Cardiac muscle cell (in vitro differentiated cells and primary cell): Measurements from ENCODE around the gene ZC3H12C. TPM values are rescaled to one million over a fixed set of nuclear protein-coding genes. Genes with fewer than 3 reads are reported as not detected.
"Not testable (repeated sequence)": the region's sequence is repeated elsewhere in the genome, so short reads cannot be mapped to it uniquely, and the experiment has no call there.

Experiments
- DNase-seq, 2 donors: peaks; one replicate each; pipeline versions ENCODE4 v3.0.0 to v3.0.0-alpha.2; 2010 to 2017; ENCODE audit warnings: low read depth in 1 of 2, low spot score in 1 of 2
- H3K27ac ChIP-seq: fragments of 200-600 bp; sonication (generic); 2 replicates; pipeline ENCODE4 v1.5.1; 2016
- H3K27me3 ChIP-seq: fragments of 200-600 bp; sonication (generic); 2 replicates; pipeline ENCODE4 v1.6.0; 2016; ENCODE audit warnings: control low read depth
- H3K36me3 ChIP-seq: fragments of 200-600 bp; sonication (generic); 2 replicates; pipeline ENCODE4 v1.5.1; 2016; ENCODE audit warnings: control low read depth
- H3K4me1 ChIP-seq: fragments of 200-600 bp; sonication (generic); 2 replicates; pipeline ENCODE4 v1.8.1; 2017; ENCODE audit warnings: low read depth, mild to moderate bottlenecking, mixed run types
- H3K4me3 ChIP-seq: fragments of 200-600 bp; sonication (generic); 2 replicates; pipeline ENCODE4 v1.5.1; 2016; ENCODE audit warnings: mild to moderate bottlenecking
- H3K9me3 ChIP-seq: fragments of 200-600 bp; sonication (generic); 2 replicates; pipeline ENCODE4 v1.5.1; 2017; ENCODE audit warnings: low read depth, mild to moderate bottlenecking, control low read depth
- polyA plus RNA-seq: library from polyadenylated mRNA; unstranded; fragments of >200 nt; fragmentation: Nextera tagmentation; extraction: Ambion mirVana; gene quantifications from 2 replicates; pipeline ENCODE4 v1.2.1, GENCODE V29; 2016
- total RNA-seq: library from RNA; depleted of rRNA; stranded (reverse); fragments of >200 nt; gene quantifications from 2 replicates; pipeline ENCODE4 v1.2.3, GENCODE V29; 2016
- TF ChIP-seq, protein P1 (sequence below): IDR thresholded peaks from 2 replicates; pipeline ENCODE4 v1.5.1; 2012; ENCODE audit warnings: low read depth, mild to moderate bottlenecking, low read length

Gene ZC3H12C
- total and polyA plus RNA-seq, 2 experiments from 2014 or later: 1.0 to 7.1 TPM

DNA sequence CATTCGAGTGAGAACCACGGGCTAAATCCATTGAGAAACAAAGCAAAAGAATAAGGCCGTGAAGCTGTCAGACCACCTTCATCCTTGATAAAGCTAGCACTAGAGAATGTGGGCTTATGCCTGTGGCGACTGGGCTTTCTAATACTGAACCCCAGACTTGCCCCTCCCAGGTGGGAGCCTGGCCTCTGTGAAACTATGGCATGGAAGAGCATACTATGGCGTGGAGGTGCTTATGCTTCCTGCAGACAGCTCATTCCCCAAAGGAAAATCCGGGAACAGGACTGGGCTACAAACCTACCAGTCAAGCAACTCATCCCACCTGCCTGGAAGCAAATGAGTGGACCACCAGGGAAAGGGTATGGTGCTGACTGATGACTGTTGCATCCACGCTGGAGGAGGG lies 92.4 kb downstream of the ZC3H12C start:
- H3K4me1 ChIP-seq: no peaks in the 10 kb centered on the region
- no peaks in the 10 kb centered on the region for H3K9me3 ChIP-seq
- H3K4me3 ChIP-seq: no peak overlapping the region
- DNase-seq: no peak
- H3K36me3 ChIP-seq: no peaks in the 10 kb centered on the region
- no peaks in the 10 kb centered on the region for H3K27me3 ChIP-seq
- H3K27ac ChIP-seq: no peak overlapping the region
- TF ChIP-seq, protein P1, sequence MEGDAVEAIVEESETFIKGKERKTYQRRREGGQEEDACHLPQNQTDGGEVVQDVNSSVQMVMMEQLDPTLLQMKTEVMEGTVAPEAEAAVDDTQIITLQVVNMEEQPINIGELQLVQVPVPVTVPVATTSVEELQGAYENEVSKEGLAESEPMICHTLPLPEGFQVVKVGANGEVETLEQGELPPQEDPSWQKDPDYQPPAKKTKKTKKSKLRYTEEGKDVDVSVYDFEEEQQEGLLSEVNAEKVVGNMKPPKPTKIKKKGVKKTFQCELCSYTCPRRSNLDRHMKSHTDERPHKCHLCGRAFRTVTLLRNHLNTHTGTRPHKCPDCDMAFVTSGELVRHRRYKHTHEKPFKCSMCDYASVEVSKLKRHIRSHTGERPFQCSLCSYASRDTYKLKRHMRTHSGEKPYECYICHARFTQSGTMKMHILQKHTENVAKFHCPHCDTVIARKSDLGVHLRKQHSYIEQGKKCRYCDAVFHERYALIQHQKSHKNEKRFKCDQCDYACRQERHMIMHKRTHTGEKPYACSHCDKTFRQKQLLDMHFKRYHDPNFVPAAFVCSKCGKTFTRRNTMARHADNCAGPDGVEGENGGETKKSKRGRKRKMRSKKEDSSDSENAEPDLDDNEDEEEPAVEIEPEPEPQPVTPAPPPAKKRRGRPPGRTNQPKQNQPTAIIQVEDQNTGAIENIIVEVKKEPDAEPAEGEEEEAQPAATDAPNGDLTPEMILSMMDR: no peak

DNA sequence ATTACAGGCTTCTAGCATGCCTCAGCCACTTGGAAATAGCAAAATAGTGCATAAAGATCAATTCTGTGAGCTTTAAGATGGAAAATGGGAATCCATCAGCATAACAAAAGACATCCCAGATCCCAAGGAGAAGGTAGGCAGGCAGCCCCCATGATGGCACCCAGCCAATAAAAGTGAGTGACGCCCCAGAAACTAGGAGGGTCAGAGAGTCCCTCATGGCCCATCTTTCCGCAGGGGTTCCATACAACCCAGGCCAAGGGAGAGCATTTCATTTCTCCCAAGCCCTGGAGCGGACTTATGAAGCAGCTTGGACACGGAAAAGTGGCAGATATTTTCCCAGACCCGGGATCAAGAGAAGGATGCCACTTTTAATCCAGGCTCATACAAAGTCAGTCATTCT lies 93.3 kb downstream of the ZC3H12C start:
- DNase-seq: no peak
- Histone ChIP-seq H3K9me3 (no peaks in the 10 kb centered on the region), H3K4me3 (no peak overlapping the region), H3K27me3 (no peaks in the 10 kb centered on the region), H3K27ac (no peak overlapping the region), H3K36me3 (no peaks in the 10 kb centered on the region), H3K4me1 (no peaks in the 10 kb centered on the region)
- TF ChIP-seq, protein P1: no peak

DNA sequence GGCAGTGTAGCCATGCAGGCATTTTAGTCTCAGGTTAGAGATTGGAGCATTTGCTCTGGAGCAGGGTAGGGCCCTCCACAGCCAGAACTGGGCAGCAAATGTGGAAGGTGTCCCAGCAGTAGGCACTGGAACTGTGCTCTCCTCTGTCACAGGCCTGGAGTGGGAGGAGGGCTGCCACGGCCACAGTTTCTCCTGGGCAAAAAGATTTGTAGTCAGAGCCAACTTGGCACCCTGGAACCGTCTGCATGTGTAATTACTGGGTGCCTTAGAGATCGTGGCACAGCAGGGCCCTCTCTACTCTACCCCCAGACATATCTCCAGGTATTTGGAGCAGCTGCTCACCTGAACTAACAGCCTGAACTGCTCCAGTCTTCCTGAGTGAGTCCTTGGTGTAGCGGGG lies 93.7 kb downstream of the ZC3H12C start:
- Histone ChIP-seq H3K9me3 (no peaks in the 10 kb centered on the region), H3K4me3 (no peak overlapping the region), H3K27ac (no peak overlapping the region), H3K4me1 (no peaks in the 10 kb centered on the region), H3K27me3 (no peaks in the 10 kb centered on the region), H3K36me3 (no peaks in the 10 kb centered on the region)
- DNase-seq: no peak
- TF ChIP-seq, protein P1: no peak

DNA sequence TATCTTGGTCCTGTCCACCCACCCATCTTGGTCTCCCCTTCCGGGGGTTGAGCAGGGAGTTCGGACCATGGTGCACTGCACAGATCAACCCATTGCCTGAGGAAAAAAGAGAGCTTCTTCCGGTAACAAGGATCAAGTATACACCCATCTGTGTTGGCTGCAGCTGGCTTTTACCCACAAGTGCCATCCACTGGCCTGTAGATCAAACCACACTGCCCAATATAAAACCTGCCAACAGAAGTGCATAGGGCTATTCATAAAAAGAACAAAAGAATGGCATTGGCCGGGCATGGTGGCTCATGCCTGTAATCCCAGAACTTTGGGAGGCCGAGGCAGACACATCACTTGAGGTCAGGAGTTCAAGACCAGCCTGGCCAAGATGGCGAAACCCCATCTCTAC lies 94.5 kb downstream of the ZC3H12C start:
- Histone ChIP-seq H3K27ac (no peak overlapping the region), H3K4me1 (no peaks in the 10 kb centered on the region), H3K27me3 (no peaks in the 10 kb centered on the region), H3K4me3 (no peak overlapping the region), H3K36me3 (no peaks in the 10 kb centered on the region), H3K9me3 (no peaks in the 10 kb centered on the region)
- TF ChIP-seq, protein P1: no peak
- no peak for DNase-seq

DNA sequence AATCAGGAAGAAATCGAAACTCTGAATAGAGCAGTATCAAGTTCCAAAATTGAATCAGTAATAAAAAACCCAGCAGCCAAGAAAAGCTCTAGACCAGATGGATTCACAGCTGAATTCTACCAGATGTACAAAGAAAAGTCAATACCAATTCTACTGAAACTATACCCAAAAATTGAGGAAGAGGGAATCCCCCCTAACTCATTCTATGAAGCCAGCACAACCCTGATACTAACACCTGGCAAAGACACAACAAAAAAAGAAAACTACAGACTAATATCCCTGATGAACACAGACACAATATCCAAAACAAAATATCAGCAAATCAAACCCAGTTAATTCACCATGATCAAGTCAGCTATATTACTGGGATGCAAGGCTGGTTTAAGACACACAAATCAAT lies 97.7 kb downstream of the ZC3H12C start:
- no peak for DNase-seq
- TF ChIP-seq, protein P1: no peak
- no peaks in the 10 kb centered on the region for H3K36me3 ChIP-seq

DNA sequence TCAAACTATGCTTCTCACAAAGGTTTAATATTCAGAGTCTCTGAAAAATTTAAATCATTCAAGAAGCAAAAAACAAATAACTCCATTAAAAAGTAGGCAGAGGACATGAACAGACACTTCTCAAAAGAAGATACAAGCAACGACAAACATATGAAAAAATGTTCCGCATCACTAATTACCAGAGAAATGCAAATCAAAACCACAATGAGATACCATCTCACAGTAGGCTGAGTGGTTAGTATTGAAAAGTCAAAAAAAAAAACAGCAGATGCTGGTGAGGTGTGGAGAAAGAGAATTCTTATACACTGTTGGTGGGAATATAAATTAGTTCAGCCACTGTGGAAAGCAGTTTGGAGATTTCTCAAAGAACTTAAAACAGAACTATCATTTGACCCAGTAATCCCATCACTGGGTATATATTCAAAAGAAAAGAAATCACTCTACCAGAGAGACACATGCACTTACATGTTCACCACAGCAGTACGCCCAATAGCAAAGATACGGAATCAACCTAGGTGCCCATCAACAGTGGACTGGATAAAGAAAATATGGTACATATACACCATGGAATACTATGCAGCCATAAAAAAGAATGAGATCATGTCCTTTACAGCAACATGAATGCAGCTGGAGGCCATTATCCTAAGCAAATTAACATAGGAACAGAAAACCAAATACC lies 99.6 kb downstream of the ZC3H12C start:
- not testable (repeated sequence) for H3K27ac ChIP-seq, H3K9me3 ChIP-seq, H3K4me3 ChIP-seq, H3K27me3 ChIP-seq, H3K36me3 ChIP-seq, DNase-seq, H3K4me1 ChIP-seq

More for the DNA sequence above, 97.7 kb downstream of the ZC3H12C start:
- no peaks in the 10 kb centered on the region for H3K4me1 ChIP-seq
- no peaks in the 10 kb centered on the region for H3K9me3 ChIP-seq
- H3K27ac ChIP-seq: no peak overlapping the region
- no peak overlapping the region for H3K4me3 ChIP-seq
- H3K27me3 ChIP-seq: no peaks in the 10 kb centered on the region

DNA sequence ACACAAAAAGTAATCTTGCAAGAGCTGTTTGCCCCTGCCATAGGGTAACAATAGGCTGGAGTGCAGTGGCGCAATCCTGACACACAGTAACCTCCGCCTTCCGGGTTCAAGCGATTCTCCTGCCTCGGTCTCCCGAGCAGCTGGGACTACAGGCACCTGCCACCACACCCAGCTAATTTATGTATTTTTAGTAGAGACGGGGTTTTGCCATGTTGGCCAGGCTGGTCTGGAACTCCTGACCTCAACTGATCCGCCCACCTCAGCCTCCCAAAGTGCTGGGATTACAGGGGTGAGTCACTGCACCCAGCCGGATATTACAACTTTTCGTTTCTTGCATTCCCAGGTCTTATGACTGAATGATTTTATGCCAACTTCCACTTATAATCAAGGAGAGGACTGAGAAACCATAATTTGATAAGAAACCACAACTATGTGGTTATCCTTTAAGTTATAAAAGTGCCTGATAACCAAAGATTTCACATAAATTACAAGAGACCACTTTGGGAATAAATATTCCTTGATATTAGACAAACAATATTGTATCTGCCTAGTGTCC lies 101.1 kb downstream of the ZC3H12C start:
- not testable (repeated sequence) for H3K27me3 ChIP-seq, H3K4me3 ChIP-seq, H3K9me3 ChIP-seq, H3K27ac ChIP-seq, H3K4me1 ChIP-seq, H3K36me3 ChIP-seq
- peak in 1 of 2 donors; percentile 92 for DNase-seq
